ENCODE data around the gene RUSC1.
"Not testable (repeated sequence)": the region's sequence is repeated elsewhere in the genome, so short reads cannot be mapped to it uniquely, and the experiment has no call there.

RUSC1 gene, protein sequence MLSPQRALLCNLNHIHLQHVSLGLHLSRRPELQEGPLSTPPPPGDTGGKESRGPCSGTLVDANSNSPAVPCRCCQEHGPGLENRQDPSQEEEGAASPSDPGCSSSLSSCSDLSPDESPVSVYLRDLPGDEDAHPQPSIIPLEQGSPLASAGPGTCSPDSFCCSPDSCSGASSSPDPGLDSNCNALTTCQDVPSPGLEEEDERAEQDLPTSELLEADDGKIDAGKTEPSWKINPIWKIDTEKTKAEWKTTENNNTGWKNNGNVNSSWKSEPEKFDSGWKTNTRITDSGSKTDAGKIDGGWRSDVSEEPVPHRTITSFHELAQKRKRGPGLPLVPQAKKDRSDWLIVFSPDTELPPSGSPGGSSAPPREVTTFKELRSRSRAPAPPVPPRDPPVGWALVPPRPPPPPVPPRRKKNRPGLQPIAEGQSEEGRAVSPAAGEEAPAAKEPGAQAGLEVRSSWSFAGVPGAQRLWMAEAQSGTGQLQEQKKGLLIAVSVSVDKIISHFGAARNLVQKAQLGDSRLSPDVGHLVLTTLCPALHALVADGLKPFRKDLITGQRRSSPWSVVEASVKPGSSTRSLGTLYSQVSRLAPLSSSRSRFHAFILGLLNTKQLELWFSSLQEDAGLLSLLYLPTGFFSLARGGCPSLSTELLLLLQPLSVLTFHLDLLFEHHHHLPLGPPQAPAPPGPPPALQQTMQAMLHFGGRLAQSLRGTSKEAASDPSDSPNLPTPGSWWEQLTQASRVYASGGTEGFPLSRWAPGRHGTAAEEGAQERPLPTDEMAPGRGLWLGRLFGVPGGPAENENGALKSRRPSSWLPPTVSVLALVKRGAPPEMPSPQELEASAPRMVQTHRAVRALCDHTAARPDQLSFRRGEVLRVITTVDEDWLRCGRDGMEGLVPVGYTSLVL

DNA sequence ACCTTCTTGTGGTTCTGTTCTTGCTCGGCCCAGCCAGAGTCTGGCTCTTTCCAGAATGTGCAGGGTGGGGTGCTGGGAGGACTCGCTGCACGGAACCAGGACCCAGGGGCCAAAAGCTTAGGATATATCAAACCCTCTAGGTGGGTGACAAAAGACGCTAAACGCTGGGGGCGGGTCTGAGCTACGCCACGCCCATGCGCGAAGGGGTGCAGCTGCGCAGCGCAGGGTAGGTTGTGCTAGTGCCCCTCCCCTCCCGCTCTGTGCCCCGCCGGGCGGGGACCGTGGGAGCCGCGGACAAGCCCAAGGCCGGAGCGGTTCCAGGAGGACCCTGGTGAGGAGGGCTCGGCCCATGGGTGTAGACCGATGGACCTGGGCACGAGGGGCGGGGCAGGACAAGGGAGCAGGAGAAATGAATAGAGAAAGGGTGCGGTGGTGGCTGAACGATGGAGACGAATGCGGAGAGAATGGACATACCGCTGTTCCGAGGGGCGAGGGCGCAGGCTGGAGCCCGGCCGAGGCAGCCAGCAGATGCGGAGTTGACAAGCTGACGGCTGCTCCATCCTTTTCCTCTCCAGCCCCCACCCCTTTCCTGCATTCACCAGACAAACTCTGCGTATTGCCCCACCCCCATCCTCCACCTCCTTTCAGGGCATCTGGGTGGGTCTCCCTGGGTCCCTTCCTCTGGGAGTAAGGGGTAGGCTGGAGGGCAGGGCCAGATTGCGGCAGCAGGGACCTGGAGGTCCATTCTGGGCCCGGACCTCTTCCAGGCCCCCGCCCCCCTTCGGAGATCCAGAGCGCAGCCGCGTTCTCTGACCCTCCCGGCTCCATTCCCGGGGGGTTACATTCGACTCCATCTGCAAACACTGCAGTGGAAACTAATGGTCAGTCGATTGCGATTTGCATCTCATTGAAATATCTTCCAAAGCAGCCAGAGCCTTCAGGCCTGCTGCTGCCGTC lies at the start of gene RUSC1:
TSS of gene RUSC1 (plus strand) at position 234 of the 957 bp plus-strand sequence. CDS start 880 bp downstream, outside the sequence.
- no peak for DNase-seq (ENCODE audit: low spot score)

DNA sequence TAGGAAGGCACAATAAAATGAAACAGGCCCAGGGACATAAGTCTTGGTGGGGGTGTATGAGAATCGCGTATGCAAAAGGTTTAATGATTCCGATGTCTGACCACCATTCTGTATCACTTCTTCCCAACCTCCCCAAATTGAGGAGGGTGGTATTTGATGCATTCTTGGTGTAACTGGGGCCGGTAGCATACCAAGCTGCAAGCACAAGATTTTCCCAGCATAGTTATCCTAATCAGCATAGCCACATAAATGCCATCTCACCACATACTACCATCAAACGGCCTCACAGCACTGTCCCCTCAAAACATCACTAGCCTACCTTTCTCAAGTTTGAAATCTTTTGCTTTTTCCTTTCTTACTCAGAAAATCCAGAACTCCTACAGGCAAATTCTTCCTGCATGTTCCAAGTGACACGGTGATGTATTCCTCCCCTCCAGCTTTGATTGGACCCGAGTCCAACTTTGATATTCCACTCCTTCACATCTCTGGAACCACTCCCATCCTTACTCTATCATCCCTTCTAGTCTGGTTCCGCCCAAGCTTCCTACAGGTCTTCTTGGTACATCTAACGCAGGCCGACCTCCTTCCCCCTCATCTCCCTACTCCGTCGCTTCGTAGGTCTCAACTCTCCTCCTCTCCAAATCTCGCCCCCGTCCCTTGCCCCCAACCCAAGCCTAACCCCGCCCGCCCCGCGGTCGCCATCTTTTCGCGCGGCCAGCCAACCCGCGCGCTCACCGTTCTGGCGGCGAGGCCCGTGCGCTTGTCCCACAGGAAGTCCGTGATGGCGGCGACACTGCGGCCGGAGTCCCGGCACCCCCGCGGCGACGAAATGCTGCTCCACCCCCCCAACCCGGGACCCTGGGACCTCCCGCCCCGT lies 48.0 kb upstream of the RUSC1 start:
- peak; percentile 68 for DNase-seq (ENCODE audit: low spot score)

DNA sequence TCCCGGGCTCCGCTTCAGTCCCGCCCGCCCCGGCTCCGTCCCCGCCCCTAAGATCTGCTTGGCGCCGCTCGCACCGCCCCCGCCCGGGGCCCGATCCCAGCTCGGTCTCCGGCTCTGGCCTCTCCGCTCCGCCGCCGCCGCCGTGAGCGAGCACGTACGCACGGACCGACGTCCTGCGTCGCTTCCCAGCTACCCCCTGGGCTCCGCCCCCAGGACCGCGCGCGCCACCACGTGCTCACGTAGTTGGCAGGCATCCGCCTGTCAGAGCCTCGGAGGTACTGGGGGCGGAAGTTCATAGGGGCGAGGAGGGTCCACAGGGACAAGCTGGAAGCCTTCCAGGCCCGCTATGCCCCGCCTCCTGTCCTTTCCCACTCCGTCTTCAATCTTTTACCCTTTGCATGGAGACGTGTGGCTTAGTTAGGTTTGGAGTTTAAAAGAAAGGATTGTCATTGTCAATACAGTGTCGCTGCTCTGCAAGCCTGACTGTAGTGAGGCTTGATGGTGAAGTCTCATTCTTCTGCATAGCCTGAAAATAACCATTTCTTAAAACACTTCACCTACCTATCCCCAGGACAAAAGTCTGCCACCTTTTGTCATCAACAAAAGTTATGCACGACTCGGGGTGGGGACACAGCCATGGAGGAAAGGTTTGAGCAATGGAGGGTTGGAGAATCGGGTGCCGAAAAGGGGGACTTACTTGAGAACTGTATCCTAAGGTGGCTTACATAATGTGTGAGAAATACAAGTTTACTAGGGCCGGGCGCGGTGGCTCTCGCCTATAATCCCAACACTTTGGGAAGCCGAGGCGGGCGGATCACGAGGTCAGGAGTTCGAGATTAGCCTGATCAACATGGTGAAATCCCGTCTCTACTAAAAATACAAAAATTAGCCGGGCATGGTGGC lies 47.1 kb upstream of the RUSC1 start, which contains the start of gene CLK2:
TSS of gene CLK2 (minus strand) at position 162 of the 903 bp plus-strand sequence. CDS start 2,527 bp downstream, outside the sequence.
- DNase-seq (ENCODE audit: low spot score) = peak; percentile 100

DNA sequence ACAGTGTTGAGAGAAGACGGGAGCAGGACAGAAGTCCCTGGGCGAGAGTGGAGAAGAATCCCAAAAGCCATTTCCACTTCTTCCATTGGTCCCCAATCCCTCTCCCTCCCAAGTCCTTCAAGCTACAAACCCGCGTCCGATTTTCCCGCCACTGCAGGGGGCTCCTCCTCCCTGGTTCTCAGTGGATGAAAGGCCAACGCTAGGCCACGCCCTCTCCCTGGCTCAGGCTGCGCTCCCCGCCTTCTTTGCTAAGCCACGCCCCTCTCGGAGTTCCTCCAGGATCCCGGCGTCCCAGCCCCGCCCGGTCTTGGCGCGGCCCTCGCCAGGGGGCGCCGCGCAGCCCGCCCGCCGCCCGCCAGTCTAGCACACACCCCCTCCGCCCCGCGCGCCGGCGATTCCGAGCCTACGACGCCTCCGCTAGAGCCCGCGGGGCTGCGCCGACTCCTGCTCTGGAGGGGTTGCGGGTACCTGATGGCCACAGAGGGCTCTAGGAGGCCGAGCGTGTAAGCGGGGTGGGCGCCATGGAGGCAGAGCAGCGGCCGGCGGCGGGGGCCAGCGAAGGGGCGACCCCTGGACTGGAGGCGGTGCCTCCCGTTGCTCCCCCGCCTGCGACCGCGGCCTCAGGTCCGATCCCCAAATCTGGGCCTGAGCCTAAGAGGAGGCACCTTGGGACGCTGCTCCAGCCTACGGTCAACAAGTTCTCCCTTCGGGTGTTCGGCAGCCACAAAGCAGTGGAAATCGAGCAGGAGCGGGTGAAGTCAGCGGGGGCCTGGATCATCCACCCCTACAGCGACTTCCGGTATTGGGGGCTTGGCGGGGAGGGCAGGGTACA lies 43.4 kb upstream of the RUSC1 start, which contains the start of gene HCN3:
TSS of gene HCN3 (plus strand) at position 394 of the 832 bp plus-strand sequence. CDS start at position 522, 128 bp downstream.
- DNase-seq (ENCODE audit: low spot score) = peak; percentile 99

DNA sequence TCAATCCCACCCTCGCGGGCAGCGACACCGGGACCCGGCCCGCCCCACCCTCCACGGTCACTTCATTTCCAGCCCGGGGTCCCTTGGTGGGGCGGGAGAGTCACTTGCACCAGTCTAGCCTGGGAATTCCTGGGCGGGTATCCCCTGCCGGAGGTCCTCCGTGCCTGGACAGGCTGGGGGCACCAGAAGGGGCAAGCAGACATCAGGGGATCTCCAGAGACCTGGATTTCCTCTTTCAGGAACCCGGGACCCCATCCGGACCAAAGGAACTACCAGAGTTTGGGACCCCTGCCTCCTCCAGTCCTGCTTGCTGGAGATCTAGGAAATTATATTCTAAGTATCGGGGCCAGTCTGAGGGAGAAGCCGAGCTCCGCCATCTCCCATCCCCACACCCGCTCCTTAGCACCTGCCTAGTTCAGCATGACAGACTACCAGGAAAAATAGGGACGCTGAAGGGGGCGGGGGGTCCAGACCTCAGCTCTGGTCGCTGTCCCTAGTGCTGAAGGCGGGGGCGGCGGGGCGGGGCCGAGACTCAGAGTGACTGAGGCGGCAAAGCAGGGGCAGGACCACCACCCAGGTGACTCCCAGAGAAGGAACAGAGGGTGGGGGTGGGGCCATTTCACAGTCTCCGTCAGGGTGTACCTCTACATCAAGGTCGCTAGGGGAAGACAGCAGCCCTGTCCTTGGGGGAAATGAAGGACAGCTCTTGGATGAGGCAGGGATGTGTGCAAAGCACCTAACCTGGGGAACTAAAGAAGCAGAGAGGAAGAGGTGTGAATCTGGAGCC lies 42.6 kb upstream of the RUSC1 start:
- DNase-seq (ENCODE audit: low spot score) = peak; percentile 88

DNA sequence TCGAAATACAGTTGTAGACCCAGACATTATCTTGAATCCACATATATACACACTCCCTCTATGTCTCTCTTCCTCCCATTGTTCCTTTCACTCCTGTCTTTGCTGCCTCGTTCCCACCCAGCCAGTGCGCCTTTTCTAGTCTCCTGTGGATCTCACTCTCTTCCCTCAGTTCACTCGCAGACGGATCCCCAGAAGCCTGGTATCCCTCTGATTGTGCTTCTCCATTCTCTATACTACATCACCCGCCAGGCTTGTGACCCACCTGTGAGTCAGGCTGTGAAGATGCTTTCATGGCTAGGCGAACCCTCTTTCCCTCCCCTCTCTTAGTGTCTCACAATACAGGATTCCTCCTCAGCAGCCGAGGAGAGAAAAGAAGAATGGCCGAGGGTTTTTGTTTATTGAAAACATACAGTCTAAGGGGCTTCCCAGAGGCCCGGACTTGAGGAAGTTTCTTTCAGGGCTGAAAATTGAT lies 42.0 kb upstream of the RUSC1 start:
- no peak for DNase-seq (ENCODE audit: low spot score)

DNA sequence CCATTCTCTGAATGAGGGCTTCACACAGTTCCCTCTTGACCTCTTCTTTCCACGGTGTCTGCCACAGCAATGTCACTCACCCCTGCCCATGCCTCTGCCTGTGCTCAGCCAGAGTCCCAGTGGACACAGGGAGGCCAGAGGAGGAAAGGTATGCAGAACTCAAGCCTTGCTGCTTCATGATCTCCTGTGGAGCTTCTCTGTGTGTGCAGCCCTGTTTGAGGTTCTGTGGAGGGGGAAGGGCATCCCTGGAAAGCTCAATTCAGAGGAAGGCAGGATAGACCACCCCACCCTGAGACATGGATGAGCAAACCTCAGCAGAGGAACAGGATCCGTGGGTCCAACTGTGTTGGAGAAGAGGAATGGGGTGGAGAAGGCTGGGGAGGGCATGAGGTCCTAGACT lies 41.4 kb upstream of the RUSC1 start:
- DNase-seq (ENCODE audit: low spot score) = no peak

DNA sequence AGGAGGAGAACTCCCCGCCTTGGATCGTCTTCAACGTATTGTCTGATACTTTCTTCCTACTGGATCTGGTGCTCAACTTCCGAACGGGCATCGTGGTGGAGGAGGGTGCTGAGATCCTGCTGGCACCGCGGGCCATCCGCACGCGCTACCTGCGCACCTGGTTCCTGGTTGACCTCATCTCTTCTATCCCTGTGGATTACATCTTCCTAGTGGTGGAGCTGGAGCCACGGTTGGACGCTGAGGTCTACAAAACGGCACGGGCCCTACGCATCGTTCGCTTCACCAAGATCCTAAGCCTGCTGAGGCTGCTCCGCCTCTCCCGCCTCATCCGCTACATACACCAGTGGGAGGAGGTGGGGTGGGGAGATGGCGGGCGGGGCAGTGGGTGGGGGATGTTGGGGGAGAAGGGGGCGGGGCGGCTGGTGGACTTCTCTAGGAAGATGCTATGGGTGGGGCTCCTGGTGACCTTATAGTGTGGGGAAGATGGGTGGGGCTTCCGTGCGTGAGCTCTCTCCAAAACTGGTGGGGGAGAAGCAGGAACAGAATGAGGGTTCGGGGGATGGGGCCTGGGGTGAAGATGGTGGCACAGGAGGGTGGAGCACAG lies 38.1 kb upstream of the RUSC1 start:
- DNase-seq (ENCODE audit: low spot score) = no peak

DNA sequence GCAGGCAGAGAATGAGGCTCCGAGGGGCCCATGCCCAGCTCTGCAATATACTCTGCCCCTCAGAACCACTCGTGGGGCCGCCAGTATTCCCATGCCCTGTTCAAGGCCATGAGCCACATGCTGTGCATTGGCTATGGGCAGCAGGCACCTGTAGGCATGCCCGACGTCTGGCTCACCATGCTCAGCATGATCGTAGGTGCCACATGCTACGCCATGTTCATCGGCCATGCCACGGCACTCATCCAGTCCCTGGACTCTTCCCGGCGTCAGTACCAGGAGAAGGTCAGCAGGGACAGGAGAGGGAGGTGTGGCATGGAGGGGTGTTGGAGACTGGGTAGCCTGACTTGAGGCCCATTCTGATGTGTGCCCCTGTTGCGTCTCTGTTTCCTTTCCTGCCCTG lies 36.2 kb upstream of the RUSC1 start:
- no peak for DNase-seq (ENCODE audit: low spot score)

DNA sequence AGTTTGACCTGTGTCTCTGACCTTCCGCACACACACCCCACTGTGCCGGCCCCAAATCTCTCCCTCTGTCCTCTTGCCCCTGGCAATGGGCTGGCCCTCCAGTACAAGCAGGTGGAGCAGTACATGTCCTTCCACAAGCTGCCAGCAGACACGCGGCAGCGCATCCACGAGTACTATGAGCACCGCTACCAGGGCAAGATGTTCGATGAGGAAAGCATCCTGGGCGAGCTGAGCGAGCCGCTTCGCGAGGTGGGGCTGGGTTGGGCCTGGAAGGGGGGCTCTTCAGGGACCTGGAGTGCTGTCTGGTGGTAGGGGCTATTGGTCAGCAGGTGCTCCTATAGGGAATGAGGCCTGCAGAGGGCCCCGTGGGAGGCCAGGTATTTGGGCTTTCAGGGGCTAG lies 35.6 kb upstream of the RUSC1 start:
- DNase-seq (ENCODE audit: low spot score) = no peak

DNA sequence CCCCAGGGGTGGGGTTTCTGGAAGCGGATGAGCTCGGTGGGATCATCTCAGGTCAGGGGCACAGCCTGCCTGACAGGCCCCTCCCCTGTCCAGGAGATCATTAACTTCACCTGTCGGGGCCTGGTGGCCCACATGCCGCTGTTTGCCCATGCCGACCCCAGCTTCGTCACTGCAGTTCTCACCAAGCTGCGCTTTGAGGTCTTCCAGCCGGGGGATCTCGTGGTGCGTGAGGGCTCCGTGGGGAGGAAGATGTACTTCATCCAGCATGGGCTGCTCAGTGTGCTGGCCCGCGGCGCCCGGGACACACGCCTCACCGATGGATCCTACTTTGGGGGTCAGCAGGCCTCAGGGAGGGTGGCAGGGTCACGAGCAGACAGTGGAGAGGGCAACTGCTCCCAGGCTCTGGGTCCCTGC lies 35.1 kb upstream of the RUSC1 start:
- DNase-seq (ENCODE audit: low spot score) = no peak

DNA sequence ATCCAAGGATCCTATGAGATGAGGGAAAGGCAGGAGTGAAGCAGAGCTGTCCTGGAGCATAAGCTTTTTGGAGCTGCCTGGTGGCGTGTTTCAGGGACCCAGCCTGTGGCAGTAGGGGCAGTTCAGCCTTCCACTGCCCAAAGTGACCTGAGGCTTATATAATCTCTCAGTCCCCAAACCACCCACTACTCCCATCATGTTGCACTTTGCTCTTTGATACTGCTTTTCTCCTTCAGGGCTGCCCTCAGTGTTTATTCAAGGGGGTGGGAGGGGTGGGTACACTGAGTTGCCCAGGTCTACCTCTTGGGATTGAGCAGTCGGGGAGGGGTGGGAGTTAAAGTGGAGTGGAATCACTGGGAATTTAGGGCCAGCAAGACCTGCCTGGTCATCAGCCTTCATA lies 34.1 kb upstream of the RUSC1 start:
- DNase-seq (ENCODE audit: low spot score) = peak; percentile 63

DNA sequence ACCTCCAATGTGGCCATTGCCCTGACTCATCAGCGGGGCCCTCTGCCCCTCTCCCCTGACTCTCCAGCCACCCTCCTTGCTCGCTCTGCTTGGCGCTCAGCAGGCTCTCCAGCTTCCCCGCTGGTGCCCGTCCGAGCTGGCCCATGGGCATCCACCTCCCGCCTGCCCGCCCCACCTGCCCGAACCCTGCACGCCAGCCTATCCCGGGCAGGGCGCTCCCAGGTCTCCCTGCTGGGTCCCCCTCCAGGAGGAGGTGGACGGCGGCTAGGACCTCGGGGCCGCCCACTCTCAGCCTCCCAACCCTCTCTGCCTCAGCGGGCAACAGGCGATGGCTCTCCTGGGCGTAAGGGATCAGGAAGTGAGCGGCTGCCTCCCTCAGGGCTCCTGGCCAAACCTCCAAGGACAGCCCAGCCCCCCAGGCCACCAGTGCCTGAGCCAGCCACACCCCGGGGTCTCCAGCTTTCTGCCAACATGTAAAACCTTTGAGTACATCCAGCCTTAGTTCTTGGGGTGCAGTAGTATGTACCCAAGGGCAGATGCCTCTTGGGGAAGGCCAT lies 32.6 kb upstream of the RUSC1 start:
- no peak for DNase-seq (ENCODE audit: low spot score)

DNA sequence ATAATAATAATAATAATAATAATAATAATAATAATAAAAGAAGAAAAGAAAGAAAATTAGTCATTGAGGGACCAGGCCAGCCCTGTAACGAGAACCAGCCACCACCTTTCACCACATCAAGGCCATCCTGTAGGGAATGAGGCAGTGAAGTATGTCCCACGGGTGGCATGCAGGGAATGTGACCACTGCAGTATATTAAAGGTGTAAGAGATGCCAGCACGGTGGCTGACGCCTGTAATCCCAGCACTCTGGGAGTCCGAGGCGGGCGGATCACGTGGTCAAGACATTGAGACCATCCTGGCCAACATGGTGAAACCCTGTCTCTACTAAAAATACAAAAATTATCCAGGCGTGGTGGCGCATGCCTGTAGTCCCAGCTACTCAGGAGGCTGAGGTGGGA lies 29.7 kb upstream of the RUSC1 start:
- not testable (repeated sequence) for DNase-seq (ENCODE audit: low spot score)

DNA sequence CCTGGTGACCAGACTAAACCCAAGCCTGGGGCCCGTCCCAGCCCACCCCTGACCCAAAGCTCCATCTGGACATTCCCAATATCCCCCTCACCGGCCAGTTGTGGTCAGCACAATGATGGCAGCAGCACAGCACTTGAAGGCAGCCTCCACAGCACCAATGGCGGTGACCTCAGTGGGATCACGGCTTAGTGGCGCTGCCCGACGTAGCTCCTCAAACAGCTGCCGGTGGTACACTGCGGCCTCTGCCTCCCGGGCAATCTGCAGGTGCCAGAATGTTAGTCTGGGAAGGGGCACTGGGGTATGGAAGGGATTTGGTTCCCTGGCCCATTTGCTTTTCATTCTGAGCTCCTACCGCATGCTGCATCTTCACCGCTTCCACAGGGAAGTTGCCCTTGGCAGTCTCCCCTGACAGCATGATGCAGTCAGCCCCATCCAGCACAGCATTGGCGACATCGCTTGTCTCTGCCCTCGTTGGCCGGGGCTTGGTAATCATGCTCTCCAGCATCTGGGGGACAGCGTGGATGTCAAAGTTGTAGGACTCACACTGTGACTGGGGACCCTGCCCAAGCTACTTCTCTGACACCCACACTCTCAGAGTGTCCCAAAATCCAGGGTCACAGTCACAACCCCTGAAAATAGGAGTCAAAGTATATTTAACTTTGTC lies 27.5 kb upstream of the RUSC1 start:
- no peak for DNase-seq (ENCODE audit: low spot score)

DNA sequence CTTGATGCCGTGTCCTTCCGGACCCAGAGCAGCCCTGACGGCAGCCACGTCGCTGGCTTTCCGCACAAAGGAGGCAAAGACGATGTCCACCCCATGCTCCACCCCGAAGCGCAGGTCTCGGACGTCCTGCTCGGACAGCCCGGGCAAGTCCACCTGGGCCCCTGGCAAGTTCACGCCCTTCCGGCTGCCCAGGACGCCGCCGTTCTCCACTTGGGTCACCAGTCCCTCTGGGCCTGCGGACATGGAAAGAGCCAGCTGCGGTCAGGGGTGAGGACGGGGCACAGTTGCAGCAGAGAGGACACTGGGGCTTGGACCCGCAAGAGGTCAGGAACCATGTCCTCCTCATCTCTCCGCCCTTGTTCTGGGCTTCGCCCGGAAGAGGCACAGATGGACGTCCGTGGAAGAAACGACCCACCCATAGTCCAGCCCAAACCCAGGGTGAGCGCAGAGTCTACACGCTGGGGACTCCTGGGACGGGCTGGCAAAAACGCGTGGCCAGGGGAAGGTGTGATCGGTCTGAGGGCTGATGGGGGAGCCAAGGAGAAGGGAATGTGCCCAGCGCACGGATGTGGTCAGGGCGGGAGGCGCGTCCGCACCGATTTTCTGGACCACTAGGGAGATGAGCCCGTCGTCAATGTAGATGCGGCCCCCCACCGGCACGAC lies 26.0 kb upstream of the RUSC1 start:
- DNase-seq (ENCODE audit: low spot score) = no peak

Measured in HuH-7.5 (cell line).